Endothelial cell of umbilical vein (primary cell): ENCODE results near the gene SUMO2. TPM values are rescaled to one million over a fixed set of nuclear protein-coding genes. Genes with fewer than 3 reads are reported as not detected.

Experiments used
- BruUV-seq: library from RNA; stranded (reverse); fragments of 400-500 nt; replicated peaks from 2 replicates; lab custom pipeline; 2021; lab: Mats Ljungman, UMichigan
- CTCF ChIA-PET: fragments of 300-600, 350-600 bp; sonication (Branson Sonifier 250); formaldehyde crosslinking; loops from one replicate; lab custom pipeline; 2021; ENCODE audit warnings: antibody characterized with exemption, inconsistent platforms; lab: Charles Lee
- POLR2A ChIA-PET: fragments of 300-600, 350-600 bp; sonication (Branson Sonifier 250); formaldehyde crosslinking; loops from one replicate; lab custom pipeline; 2021; ENCODE audit warnings: antibody characterized with exemption, inconsistent platforms; lab: Charles Lee
- DNase-seq: peaks from one replicate; pipeline ENCODE4 v3.0.0-alpha.2; 2011; ENCODE audit warnings: low read depth, low spot score
- FAIRE-seq: peaks from 2 replicates; lab custom pipeline; 2011; peaks lifted over from hg19 to GRCh38; lab: Jason Lieb, UNC
- H2AFZ ChIP-seq: 2 replicates; pipeline ENCODE4 v1.6.0; 2012; ENCODE audit warnings: low read depth, low read length, control low read depth, inconsistent platforms
- H3K27ac ChIP-seq: 2 replicates; pipeline ENCODE4 v1.5.1; 2011; ENCODE audit warnings: low read depth, mild to moderate bottlenecking, control low read depth, low read length, moderate library complexity; ENCODE audit not compliant: insufficient read depth
- H3K27me3 ChIP-seq, 2 experiments: 2 replicates each; pipeline versions ENCODE4 v1.6.0 to v1.6.1; 2011; ENCODE audit warnings: low read length in 2 of 2, mixed read lengths in 1 of 2; ENCODE audit not compliant: control insufficient read depth in 2 of 2, insufficient read depth in 2 of 2
- H3K36me3 ChIP-seq, 2 experiments: 2 replicates in 1 of 2; 3 replicates in 1 of 2; pipeline ENCODE4 v1.5.1; 2011; ENCODE audit warnings: low read length in 2 of 2, mild to moderate bottlenecking in 1 of 2, moderate library complexity in 1 of 2; ENCODE audit not compliant: control insufficient read depth in 2 of 2, insufficient read depth in 2 of 2; ENCODE audit errors: extremely low read depth in 1 of 2
- H3K4me1 ChIP-seq: 3 replicates; pipeline ENCODE4 v1.5.1; 2011; ENCODE audit warnings: mild to moderate bottlenecking, low read length; ENCODE audit not compliant: control insufficient read depth, insufficient read depth; ENCODE audit errors: extremely low read depth
- H3K4me2 ChIP-seq: 2 replicates; pipeline ENCODE4 v1.6.1; 2011; ENCODE audit warnings: low read length, control low read depth, mixed read lengths; ENCODE audit not compliant: insufficient read depth
- H3K4me3 ChIP-seq, 3 experiments: fragments of 200-600 bp in 1 of 3; sonication (generic), shearing (Covaris generic) in 1 of 3; replicated peaks in 1 of 3; 2 replicates each; pipeline ENCODE4 v1.5.1; 2011 to 2016; ENCODE audit warnings: control low read depth in 3 of 3, low read length in 3 of 3, mild to moderate bottlenecking in 2 of 3, inconsistent platforms in 1 of 3, low read depth in 1 of 3, moderate library complexity in 1 of 3; ENCODE audit not compliant: insufficient read depth in 1 of 3
- H3K79me2 ChIP-seq: 2 replicates; pipeline ENCODE4 v1.6.0; 2012; ENCODE audit warnings: low read length, inconsistent platforms; ENCODE audit not compliant: control insufficient read depth, insufficient read depth
- H3K9ac ChIP-seq: replicated peaks from 2 replicates; pipeline ENCODE3; 2011; ENCODE audit warnings: low read length, control low read depth; ENCODE audit not compliant: insufficient read depth; ENCODE audit errors: extremely low read depth
- H3K9me1 ChIP-seq: replicated peaks from 3 replicates; pipeline ENCODE4 v1.6.0; 2011; ENCODE audit warnings: mild to moderate bottlenecking, low read length; ENCODE audit not compliant: control insufficient read depth, insufficient read depth; ENCODE audit errors: extremely low read depth
- H3K9me3 ChIP-seq: replicated peaks from 2 replicates; pipeline ENCODE4 v1.5.1; 2012; ENCODE audit warnings: low read length, inconsistent platforms; ENCODE audit not compliant: control insufficient read depth, insufficient read depth
- H4K20me1 ChIP-seq: replicated peaks from 2 replicates; pipeline ENCODE3; 2011; ENCODE audit warnings: mild to moderate bottlenecking, low read length; ENCODE audit not compliant: control insufficient read depth, insufficient read depth; ENCODE audit errors: extremely low read depth
- CTCF ChIP-seq, 2 donors: IDR thresholded peaks; 1 replicate in 1 of 2; 2 replicates in 1 of 2; pipeline ENCODE4 v1.5.1; 2011; ENCODE audit warnings: low read length in 2 of 2, mild to moderate bottlenecking in 2 of 2, moderate library complexity in 2 of 2, control low read depth in 1 of 2, inconsistent platforms in 1 of 2, low read depth in 1 of 2; ENCODE audit not compliant: insufficient read depth in 1 of 2; ENCODE audit errors: extremely low read depth in 1 of 2
- FOS ChIP-seq: IDR thresholded peaks from 2 replicates; pipeline ENCODE4 v1.6.1; 2011; ENCODE audit warnings: mild to moderate bottlenecking, low read length, moderate library complexity, borderline replicate concordance; ENCODE audit not compliant: insufficient read depth
- GATA2 ChIP-seq: IDR thresholded peaks from 2 replicates; pipeline ENCODE4 v1.7.0; 2011; ENCODE audit warnings: low read depth, mild to moderate bottlenecking, moderate library complexity, mixed read lengths, low read length; ENCODE audit not compliant: insufficient read length, insufficient read depth
- JUN ChIP-seq: IDR thresholded peaks from 2 replicates; pipeline ENCODE4 v1.6.1; 2011; ENCODE audit warnings: borderline replicate concordance, low read depth; ENCODE audit not compliant: insufficient read length, insufficient read depth
- MYC ChIP-seq: IDR thresholded peaks from one replicate; pipeline ENCODE4 v1.6.1; 2011; ENCODE audit warnings: mild to moderate bottlenecking, low read depth, low read length
- POLR2AphosphoS5 ChIP-seq: IDR thresholded peaks from 2 replicates; pipeline ENCODE4 v1.6.1; 2012; ENCODE audit warnings: low read depth, mild to moderate bottlenecking, control low read depth, low read length, moderate library complexity; ENCODE audit not compliant: insufficient read depth
- dilution Hi-C: fragments of 300-500 bp; cut with MboI; formaldehyde crosslinking; loops from one replicate; pipeline ENCODE4 v1.15.0; 2019; ENCODE audit warnings: low sequenced_read_pairs; ENCODE audit not compliant: extremely low pct_ligation_motif_present
- intact Hi-C: fragments of 100-400 bp; cut with micrococcal nuclease; formaldehyde crosslinking; loops from one replicate; pipeline ENCODE4 v1.10.0; 2022
- polyA plus RNA-seq, 4 experiments: library from polyadenylated mRNA; depleted of rRNA in 3 of 4; stranded (reverse) in 3 of 4; unstranded in 1 of 4; fragments of >200 nt; gene quantifications; 2 replicates each; pipeline versions ENCODE4 v1.2.1 to v1.2.3, GENCODE V29; 2011 to 2012; ENCODE audit warnings: missing spikeins in 1 of 4
- total RNA-seq: library from RNA; stranded (reverse); gene quantifications from 2 replicates; pipeline ENCODE4 v1.2.3, GENCODE V29; 2021

Gene SUMO2
- total and polyA plus RNA-seq, 2 donors (not counting 3 experiments of a cell fraction or from before 2014, with no cell fraction given), result 75.6 to 437 TPM

- Histone ChIP-seq H3K9me3 (no peaks in the 10 kb centered on the region), H4K20me1 (no peaks in the 10 kb centered on the region), H3K9ac (no peak overlapping the region), H3K9me1 (no peaks in the 10 kb centered on the region), H3K27ac (no peak overlapping the region), H3K79me2 (no peaks in the 10 kb centered on the region), H2AFZ (no peak overlapping the region), H3K4me2 (no peak overlapping the region), H3K36me3 (peaks cover 9 to 40% of the 10 kb centered on the region in 2 experiments), H3K4me3 (no peak overlapping the region), H3K4me1 (no peaks in the 10 kb centered on the region), H3K27me3 (no peaks in the 10 kb centered on the region)
- TF ChIP-seq CTCF (IDR thresholded peaks at IDR 0.05; ENCODE audit: extremely low read depth in 1 of 2, insufficient read depth in 1 of 2, low read depth in 1 of 2, low read length in 2 of 2), result no peak
- no peak for DNase-seq
- ChIA-PET POLR2A (no interaction called here), CTCF (interaction anchor here (1.2 to 1.8 kb wide), 4 partner anchors 10 to 117 kb away, joined by 3 to 7 read pairs (median 4); partner anchors contain the start of gene MIF4GD)
- dilution Hi-C loops, result no loop called here
- no peak for FAIRE-seq
- BruUV-seq, result no TSS peak
- intact Hi-C loops, result no loop called here
These were observed 48.3 kb upstream of the SUMO2 start for GRCh38 chr17:75231071-75231470.

GRCh38 chr17:75228847-75229246 lies 46.1 kb upstream of the SUMO2 start:
- no peak for FAIRE-seq
- H3K4me1 ChIP-seq, result no peaks in the 10 kb centered on the region
- no peaks in the 10 kb centered on the region for H3K9me3 ChIP-seq
- dilution Hi-C loops, result no loop called here
- H4K20me1 ChIP-seq, result no peaks in the 10 kb centered on the region
- H3K9ac ChIP-seq, result no peak overlapping the region
- H3K4me3 ChIP-seq, result no peak overlapping the region
- TF ChIP-seq MYC (no peak), CTCF (IDR thresholded peaks at IDR 0.05; ENCODE audit: extremely low read depth in 1 of 2, insufficient read depth in 1 of 2, low read depth in 1 of 2, low read length in 2 of 2) (no peak), JUN (no peak), POLR2AphosphoS5 (no peak), FOS (no peak), GATA2 (no peak)
- BruUV-seq, result no TSS peak
- POLR2A ChIA-PET, result interaction anchor here (0.6 kb wide), 1 partner anchor 41 kb away, joined by 4 read pairs; no protein-coding TSS in a partner anchor
- no peak overlapping the region for H2AFZ ChIP-seq
- no peak overlapping the region for H3K4me2 ChIP-seq
- peaks cover 3 to 42% of the 10 kb centered on the region in 2 experiments for H3K36me3 ChIP-seq
- no peaks in the 10 kb centered on the region for H3K27me3 ChIP-seq
- CTCF ChIA-PET, result interaction anchor here (0.9 to 2.9 kb wide), 9 partner anchors 11 to 267 kb away, joined by 3 to 20 read pairs (median 4); partner anchors contain the start of gene MIF4GD
- no peaks in the 10 kb centered on the region for H3K79me2 ChIP-seq
- intact Hi-C loops, result no loop called here
- H3K9me1 ChIP-seq, result no peaks in the 10 kb centered on the region
- DNase-seq, result peak; percentile 26
- H3K27ac ChIP-seq, result no peak overlapping the region
